ENCODE measurements around the gene TRPC4. TPM values are rescaled to one million over a fixed set of nuclear protein-coding genes. Genes with fewer than 3 reads are reported as not detected.

The TRPC4 gene
- total RNA-seq, 2 experiments from 2014 or later: not detected

DNA sequence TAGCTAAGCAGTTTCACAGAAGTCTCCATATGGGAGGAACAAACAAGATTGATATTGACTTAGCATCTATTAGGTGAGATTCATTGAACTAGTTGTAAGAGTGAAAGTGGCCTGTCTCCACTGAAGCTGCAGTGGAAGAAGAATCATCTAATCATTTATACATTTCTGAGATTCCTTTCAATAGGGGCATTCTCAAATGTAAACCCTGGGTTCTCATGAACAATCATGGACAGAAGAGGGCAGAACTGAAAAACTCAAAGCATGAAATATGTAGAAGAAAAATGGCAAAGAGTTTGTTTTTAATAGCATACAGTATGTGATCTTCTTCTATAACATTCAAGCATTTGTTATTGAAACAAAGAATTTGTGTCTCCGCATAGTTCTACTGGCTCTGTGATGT, 253.4 kb downstream of the TRPC4 start:
- CTCF ChIA-PET (ENCODE audit: unreplicated experiment): no interaction called here

DNA sequence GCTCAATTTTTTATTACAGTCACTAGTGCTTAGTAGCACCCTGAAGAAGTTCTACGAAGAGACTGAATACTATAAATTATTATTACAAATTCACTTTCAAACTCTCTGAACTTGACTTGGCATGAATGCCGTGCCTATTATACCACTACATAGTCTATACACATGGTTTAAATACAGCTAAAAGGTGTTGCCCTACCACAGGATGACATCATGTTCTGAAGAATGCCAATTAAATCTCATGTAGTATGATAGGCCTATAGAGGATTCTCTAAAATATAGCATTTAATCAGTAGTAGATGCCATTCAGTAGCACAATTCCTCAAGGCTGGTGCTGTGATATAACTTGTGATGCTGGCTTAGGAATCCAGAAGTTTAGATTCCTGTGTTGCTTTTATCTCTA, 254.3 kb downstream of the TRPC4 start:
- Histone ChIP-seq H2AFZ (ENCODE audit: low read length) (no peak overlapping the region), H3K4me1 (ENCODE audit: insufficient read depth, low read length, poor library complexity, severe bottlenecking) (no peaks in the 10 kb centered on the region), H3K4me2 (ENCODE audit: low read length) (no peak overlapping the region), H3K9me3 (ENCODE audit: low read length) (no peaks in the 10 kb centered on the region), H3K27ac (ENCODE audit: low read depth, low read length, poor library complexity, severe bottlenecking) (no peak overlapping the region), H3K9me2 (ENCODE audit: insufficient read depth, low read length) (no peaks in the 10 kb centered on the region), H4K20me1 (ENCODE audit: insufficient read depth, low read length) (no peaks in the 10 kb centered on the region; the same call in 1 of the 2 replicates), H3K4me3 (ENCODE audit: low read depth, low read length, poor library complexity, severe bottlenecking) (no peak overlapping the region), H3K36me3 (ENCODE audit: insufficient read depth, low read length) (no peaks in the 10 kb centered on the region), H3K79me2 (ENCODE audit: insufficient read depth, low read depth, low read length) (no peaks in the 10 kb centered on the region)
- BruUV-seq (replicated peaks): no TSS peak
- intact Hi-C loops (cut with micrococcal nuclease; ENCODE audit: unreplicated experiment): no loop called here
- no peak for DNase-seq (ENCODE audit: low spot score)
- no peak for TF ChIP-seq EZH2phosphoT487 (IDR thresholded peaks at IDR 0.05; ENCODE audit: borderline replicate concordance, low read depth, low read length)
- TF ChIP-seq, protein P1, sequence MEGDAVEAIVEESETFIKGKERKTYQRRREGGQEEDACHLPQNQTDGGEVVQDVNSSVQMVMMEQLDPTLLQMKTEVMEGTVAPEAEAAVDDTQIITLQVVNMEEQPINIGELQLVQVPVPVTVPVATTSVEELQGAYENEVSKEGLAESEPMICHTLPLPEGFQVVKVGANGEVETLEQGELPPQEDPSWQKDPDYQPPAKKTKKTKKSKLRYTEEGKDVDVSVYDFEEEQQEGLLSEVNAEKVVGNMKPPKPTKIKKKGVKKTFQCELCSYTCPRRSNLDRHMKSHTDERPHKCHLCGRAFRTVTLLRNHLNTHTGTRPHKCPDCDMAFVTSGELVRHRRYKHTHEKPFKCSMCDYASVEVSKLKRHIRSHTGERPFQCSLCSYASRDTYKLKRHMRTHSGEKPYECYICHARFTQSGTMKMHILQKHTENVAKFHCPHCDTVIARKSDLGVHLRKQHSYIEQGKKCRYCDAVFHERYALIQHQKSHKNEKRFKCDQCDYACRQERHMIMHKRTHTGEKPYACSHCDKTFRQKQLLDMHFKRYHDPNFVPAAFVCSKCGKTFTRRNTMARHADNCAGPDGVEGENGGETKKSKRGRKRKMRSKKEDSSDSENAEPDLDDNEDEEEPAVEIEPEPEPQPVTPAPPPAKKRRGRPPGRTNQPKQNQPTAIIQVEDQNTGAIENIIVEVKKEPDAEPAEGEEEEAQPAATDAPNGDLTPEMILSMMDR (conservative IDR thresholded peaks at IDR 0.05; ENCODE audit: low read length): no peak
- ChIA-PET CTCF (ENCODE audit: unreplicated experiment) (no interaction called here), POLR2A (no interaction called here)

More for the DNA sequence above, 253.4 kb downstream of the TRPC4 start:
- no peaks in the 10 kb centered on the region for H3K79me2 ChIP-seq (ENCODE audit: insufficient read depth, low read depth, low read length)
- no peaks in the 10 kb centered on the region for H3K9me2 ChIP-seq (ENCODE audit: insufficient read depth, low read length)
- no peak overlapping the region for H3K4me3 ChIP-seq (ENCODE audit: low read depth, low read length, poor library complexity, severe bottlenecking)
- POLR2A ChIA-PET: no interaction called here
- no peaks in the 10 kb centered on the region; the same call in 1 of the 2 replicates for H4K20me1 ChIP-seq (ENCODE audit: insufficient read depth, low read length)
- intact Hi-C loops (cut with micrococcal nuclease; ENCODE audit: unreplicated experiment): no loop called here
- no peak overlapping the region for H2AFZ ChIP-seq (ENCODE audit: low read length)
- no peaks in the 10 kb centered on the region for H3K9me3 ChIP-seq (ENCODE audit: low read length)
- no peak overlapping the region for H3K27ac ChIP-seq (ENCODE audit: low read depth, low read length, poor library complexity, severe bottlenecking)
- TF ChIP-seq, protein P1 (conservative IDR thresholded peaks at IDR 0.05; ENCODE audit: low read length): no peak
- no peak for TF ChIP-seq EZH2phosphoT487 (IDR thresholded peaks at IDR 0.05; ENCODE audit: borderline replicate concordance, low read depth, low read length)
- no peak overlapping the region for H3K4me2 ChIP-seq (ENCODE audit: low read length)
- no peaks in the 10 kb centered on the region for H3K4me1 ChIP-seq (ENCODE audit: insufficient read depth, low read length, poor library complexity, severe bottlenecking)
- no peak for DNase-seq (ENCODE audit: low spot score)
- no TSS peak for BruUV-seq (replicated peaks)
- H3K36me3 ChIP-seq (ENCODE audit: insufficient read depth, low read length): no peaks in the 10 kb centered on the region

GRCh38 chr13:37613638-37614037, 255.9 kb downstream of the TRPC4 start:
- Histone ChIP-seq H3K9me2 (ENCODE audit: insufficient read depth, low read length) (no peaks in the 10 kb centered on the region), H3K4me3 (ENCODE audit: low read depth, low read length, poor library complexity, severe bottlenecking) (no peak overlapping the region), H3K27ac (ENCODE audit: low read depth, low read length, poor library complexity, severe bottlenecking) (no peak overlapping the region), H3K9me3 (ENCODE audit: low read length) (no peaks in the 10 kb centered on the region), H3K36me3 (ENCODE audit: insufficient read depth, low read length) (no peaks in the 10 kb centered on the region), H3K4me2 (ENCODE audit: low read length) (no peak overlapping the region), H4K20me1 (ENCODE audit: insufficient read depth, low read length) (no peaks in the 10 kb centered on the region; the same call in 1 of the 2 replicates), H3K79me2 (ENCODE audit: insufficient read depth, low read depth, low read length) (no peaks in the 10 kb centered on the region), H3K4me1 (ENCODE audit: insufficient read depth, low read length, poor library complexity, severe bottlenecking) (no peaks in the 10 kb centered on the region), H2AFZ (ENCODE audit: low read length) (no peak overlapping the region)
- no peak for TF ChIP-seq EZH2phosphoT487 (IDR thresholded peaks at IDR 0.05; ENCODE audit: borderline replicate concordance, low read depth, low read length)
- TF ChIP-seq, protein P1 (conservative IDR thresholded peaks at IDR 0.05; ENCODE audit: low read length): no peak
- ChIA-PET POLR2A (no interaction called here), CTCF (ENCODE audit: unreplicated experiment) (no interaction called here)
- intact Hi-C loops (cut with micrococcal nuclease; ENCODE audit: unreplicated experiment): no loop called here
- no peak for DNase-seq (ENCODE audit: low spot score)
- BruUV-seq (replicated peaks): no TSS peak

All from OCI-LY7 (cell line).